CD4-positive, alpha-beta T cell (primary cell): Measurements from ENCODE around the gene SORD. TPM values are rescaled to one million over a fixed set of nuclear protein-coding genes. Genes with fewer than 3 reads are reported as not detected.

Source experiments
- ATAC-seq: fragments of 200-7000 bp; cut with Tn5 transposase; one replicate; pipeline ENCODE4 v1.10.0; 2022; ENCODE audit warnings: mild to moderate bottlenecking; ENCODE audit not compliant: poor library complexity
- CTCF ChIA-PET: fragments of 350-600 bp; sonication (Branson Sonifier 250); formaldehyde crosslinking; loops from one replicate; lab custom pipeline; 2021; ENCODE audit warnings: antibody characterized with exemption, inconsistent platforms; lab: Charles Lee
- POLR2A ChIA-PET: fragments of 350-600 bp; sonication (Branson Sonifier 250); formaldehyde crosslinking; loops from one replicate; lab custom pipeline; 2021; ENCODE audit warnings: antibody characterized with exemption, inconsistent platforms; lab: Charles Lee
- DNase-seq, 14 experiments: peaks; one replicate each; pipeline ENCODE4 v3.0.0-alpha.2; 2013 to 2020; ENCODE audit warnings: mixed read lengths in 2 of 14
- H3K27ac ChIP-seq, 2 donors: one replicate each; pipeline versions ENCODE4 v1.5.1 to v1.7.0; 2013; ENCODE audit warnings: low read length in 2 of 2, low read depth in 1 of 2, mild to moderate bottlenecking in 1 of 2
- H3K27me3 ChIP-seq, 2 experiments: 1 replicate in 1 of 2; 2 replicates in 1 of 2; pipeline versions ENCODE4 v1.6.1 to v1.7.0; 2013; ENCODE audit warnings: low read length in 2 of 2, control low read depth in 1 of 2, mild to moderate bottlenecking in 1 of 2, moderate library complexity in 1 of 2; ENCODE audit not compliant: insufficient read depth in 2 of 2, control insufficient read depth in 1 of 2
- H3K36me3 ChIP-seq: one replicate; pipeline ENCODE4 v1.6.1; 2013; ENCODE audit warnings: low read length, control low read depth; ENCODE audit not compliant: insufficient read depth
- H3K4me1 ChIP-seq: one replicate; pipeline ENCODE4 v1.6.1; 2013; ENCODE audit warnings: low read length, control low read depth; ENCODE audit not compliant: insufficient read depth
- H3K4me3 ChIP-seq: one replicate; pipeline ENCODE4 v1.5.1; 2013; ENCODE audit warnings: mild to moderate bottlenecking, low read length, moderate library complexity
- H3K9me3 ChIP-seq, 2 experiments: 1 replicate in 1 of 2; 2 replicates in 1 of 2; pipeline versions ENCODE4 v1.6.1 to v1.7.0; 2013; ENCODE audit warnings: low read length in 2 of 2, mild to moderate bottlenecking in 2 of 2, control low read depth in 1 of 2, moderate library complexity in 1 of 2; ENCODE audit not compliant: control insufficient read depth in 1 of 2, insufficient read depth in 1 of 2
- H3K27ac Mint-ChIP-seq: one replicate; pipeline ENCODE4 v1.8.0; 2020; ENCODE audit warnings: mixed read lengths
- H3K27me3 Mint-ChIP-seq: one replicate; pipeline ENCODE4 v1.8.0; 2021; ENCODE audit warnings: mixed read lengths
- H3K36me3 Mint-ChIP-seq: one replicate; pipeline ENCODE4 v1.8.0; 2021; ENCODE audit warnings: low read depth, mixed read lengths
- H3K4me1 Mint-ChIP-seq: one replicate; pipeline ENCODE4 v1.8.0; 2021; ENCODE audit warnings: low read depth, mixed read lengths
- H3K4me3 Mint-ChIP-seq: one replicate; pipeline ENCODE4 v1.8.0; 2020; ENCODE audit warnings: mild to moderate bottlenecking, mixed read lengths
- H3K9me3 Mint-ChIP-seq: one replicate; pipeline ENCODE4 v1.8.0; 2020; ENCODE audit warnings: mixed read lengths
- intact Hi-C, 2 experiments: fragments of 100-400 bp; cut with DNase I in 1 of 2; cut with micrococcal nuclease in 1 of 2; formaldehyde crosslinking; loops; one replicate each; pipeline versions ENCODE4 v1.15.1 to v1.9.0; 2023 to 2025; cut with DNase I, micrococcal nuclease
- total RNA-seq, 174 experiments: library from RNA in 2 of 174; stranded (reverse) in 2 of 174; gene quantifications; one replicate each; pipeline ENCODE4 v1.2.3 and lab custom pipeline; 2021 to 2026
- TF ChIP-seq, protein P1 (sequence below): fragments of 200-600 bp; IDR thresholded peaks from one replicate; pipeline ENCODE4 v1.8.0; 2022; ENCODE audit warnings: antibody characterized with exemption, mild to moderate bottlenecking

SORD gene
- total RNA-seq, 2 experiments from 2014 or later, result 1.7 to 1.8 TPM

DNA sequence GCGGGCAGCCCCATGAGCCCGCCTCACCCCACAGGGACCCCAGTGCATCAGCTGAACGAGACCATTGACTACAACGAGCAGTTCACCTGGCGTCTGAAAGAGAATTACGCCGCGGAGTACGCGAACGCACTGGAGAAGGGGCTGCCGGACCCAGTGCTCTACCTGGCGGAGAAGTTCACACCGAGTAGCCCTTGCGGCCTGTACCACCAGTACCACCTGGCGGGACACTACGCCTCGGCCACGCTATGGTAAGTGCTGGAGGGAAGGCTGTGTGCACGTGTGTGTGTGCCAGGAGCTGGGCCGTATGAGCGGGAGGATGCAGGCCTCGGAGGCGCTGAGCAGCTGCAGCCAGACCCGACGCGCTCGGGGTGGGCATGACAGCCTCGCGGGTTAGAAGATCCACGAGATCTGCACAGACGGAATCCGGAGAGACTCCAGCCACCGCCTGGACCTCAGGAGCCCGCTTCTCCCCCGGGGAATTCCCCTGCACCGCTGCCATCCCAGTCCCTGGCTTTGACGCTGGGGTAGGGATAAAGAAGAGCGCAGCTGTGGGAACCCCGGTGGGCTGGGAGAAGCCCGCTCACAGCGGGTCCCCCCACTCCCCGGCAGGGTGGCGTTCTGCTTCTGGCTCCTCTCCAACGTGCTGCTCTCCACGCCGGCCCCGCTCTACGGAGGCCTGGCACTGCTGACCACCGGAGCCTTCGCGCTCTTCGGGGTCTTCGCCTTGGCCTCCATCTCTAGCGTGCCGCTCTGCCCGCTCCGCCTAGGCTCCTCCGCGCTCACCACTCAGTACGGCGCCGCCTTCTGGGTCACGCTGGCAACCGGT lies 93.7 kb downstream of the SORD start:
- CTCF ChIA-PET, result interaction anchor here (0.6 to 2.2 kb wide), 2 partner anchors 47 to 88 kb away, joined by 4 to 13 read pairs; no protein-coding TSS in a partner anchor
- Histone ChIP-seq H3K9me3 (peaks cover 0 to 32% of the 10 kb centered on the region in 2 experiments), H3K27me3 (peaks cover 68% of the 10 kb centered on the region in 2 experiments), H3K27ac (no peak overlapping the region), H3K4me3 (peak overlapping the region; percentile 24), H3K4me1 (peaks cover 54% of the 10 kb centered on the region), H3K36me3 (no peaks in the 10 kb centered on the region)
- H3K36me3 Mint-ChIP-seq, result no peaks in the 10 kb centered on the region
- peaks cover 57% of the 10 kb centered on the region for H3K4me1 Mint-ChIP-seq
- no peak overlapping the region for H3K27ac Mint-ChIP-seq
- H3K9me3 Mint-ChIP-seq, result no peaks in the 10 kb centered on the region
- TF ChIP-seq, protein P1, sequence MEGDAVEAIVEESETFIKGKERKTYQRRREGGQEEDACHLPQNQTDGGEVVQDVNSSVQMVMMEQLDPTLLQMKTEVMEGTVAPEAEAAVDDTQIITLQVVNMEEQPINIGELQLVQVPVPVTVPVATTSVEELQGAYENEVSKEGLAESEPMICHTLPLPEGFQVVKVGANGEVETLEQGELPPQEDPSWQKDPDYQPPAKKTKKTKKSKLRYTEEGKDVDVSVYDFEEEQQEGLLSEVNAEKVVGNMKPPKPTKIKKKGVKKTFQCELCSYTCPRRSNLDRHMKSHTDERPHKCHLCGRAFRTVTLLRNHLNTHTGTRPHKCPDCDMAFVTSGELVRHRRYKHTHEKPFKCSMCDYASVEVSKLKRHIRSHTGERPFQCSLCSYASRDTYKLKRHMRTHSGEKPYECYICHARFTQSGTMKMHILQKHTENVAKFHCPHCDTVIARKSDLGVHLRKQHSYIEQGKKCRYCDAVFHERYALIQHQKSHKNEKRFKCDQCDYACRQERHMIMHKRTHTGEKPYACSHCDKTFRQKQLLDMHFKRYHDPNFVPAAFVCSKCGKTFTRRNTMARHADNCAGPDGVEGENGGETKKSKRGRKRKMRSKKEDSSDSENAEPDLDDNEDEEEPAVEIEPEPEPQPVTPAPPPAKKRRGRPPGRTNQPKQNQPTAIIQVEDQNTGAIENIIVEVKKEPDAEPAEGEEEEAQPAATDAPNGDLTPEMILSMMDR, result no peak
- DNase-seq (peak in 2 of 14 experiments; percentile 21 to 42), ATAC-seq (no peak)
- intact Hi-C loops, result loop anchor here in 1 of 2 experiments (5.0 kb wide), 1 partner anchor 51 kb away; no protein-coding TSS in a partner anchor
- peak overlapping the region; percentile 69 for H3K4me3 Mint-ChIP-seq
- POLR2A ChIA-PET, result no interaction called here
- peaks cover 87% of the 10 kb centered on the region for H3K27me3 Mint-ChIP-seq

DNA sequence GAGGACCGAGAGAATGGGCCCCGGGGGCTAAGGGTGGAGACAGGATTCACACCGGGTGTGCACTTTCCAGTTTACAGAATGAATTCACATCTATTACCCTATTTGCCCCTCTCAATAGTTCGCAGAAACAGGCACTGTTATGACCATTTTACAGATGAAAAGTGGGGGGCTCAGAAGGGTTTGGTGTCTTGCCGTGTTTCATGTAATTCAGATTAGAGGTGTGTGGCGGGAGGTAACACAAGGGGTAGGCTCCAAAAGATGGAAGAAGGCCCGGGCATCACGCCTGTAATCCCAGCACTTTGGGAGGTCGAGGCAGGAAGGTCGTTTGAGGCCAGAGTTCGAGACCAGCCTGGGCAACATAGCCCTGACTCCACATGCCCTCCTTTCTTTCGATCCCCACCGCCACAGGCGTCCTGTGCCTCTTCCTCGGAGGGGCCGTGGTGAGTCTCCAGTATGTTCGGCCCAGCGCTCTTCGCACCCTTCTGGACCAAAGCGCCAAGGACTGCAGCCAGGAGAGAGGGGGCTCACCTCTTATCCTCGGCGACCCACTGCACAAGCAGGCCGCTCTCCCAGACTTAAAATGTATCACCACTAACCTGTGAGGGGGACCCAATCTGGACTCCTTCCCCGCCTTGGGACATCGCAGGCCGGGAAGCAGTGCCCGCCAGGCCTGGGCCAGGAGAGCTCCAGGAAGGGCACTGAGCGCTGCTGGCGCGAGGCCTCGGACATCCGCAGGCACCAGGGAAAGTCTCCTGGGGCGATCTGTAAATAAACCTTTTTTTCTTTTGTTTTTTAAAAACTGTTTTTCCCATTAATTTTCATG lies 94.5 kb downstream of the SORD start:
- CTCF ChIA-PET, result interaction anchor here (0.5 to 2.2 kb wide), 31 partner anchors 10 to 916 kb away, joined by 3 to 28 read pairs (median 4); partner anchors contain the start of genes SHF and SORD
- H3K4me3 Mint-ChIP-seq, result peak overlapping the region; percentile 88

More for the DNA sequence above, 94.5 kb downstream of the SORD start:
- H3K9me3 Mint-ChIP-seq, result no peaks in the 10 kb centered on the region
- Histone ChIP-seq H3K4me1 (peaks cover 46% of the 10 kb centered on the region), H3K27ac (no peak overlapping the region), H3K27me3 (peaks cover 62 to 64% of the 10 kb centered on the region in 2 experiments), H3K36me3 (no peaks in the 10 kb centered on the region), H3K4me3 (peak overlapping the region; percentile 29), H3K9me3 (peaks cover 0 to 28% of the 10 kb centered on the region in 2 experiments)
- ATAC-seq, result peak; percentile 7
- intact Hi-C loops, result loop anchor here in 1 of 2 experiments (5.0 kb wide), 1 partner anchor 50 kb away; no protein-coding TSS in a partner anchor
- TF ChIP-seq, protein P1, result no peak
- peaks cover 49% of the 10 kb centered on the region for H3K4me1 Mint-ChIP-seq
- no peak for DNase-seq
- POLR2A ChIA-PET, result interaction anchor here (0.7 to 1.6 kb wide), 6 partner anchors 9 to 283 kb away, joined by 3 to 10 read pairs (median 4); no protein-coding TSS in a partner anchor
- no peak overlapping the region for H3K27ac Mint-ChIP-seq
- H3K36me3 Mint-ChIP-seq, result no peaks in the 10 kb centered on the region
- peaks cover 82% of the 10 kb centered on the region for H3K27me3 Mint-ChIP-seq
